Esophagus muscularis mucosa (tissue), 2 donors: ENCODE data around the gene ZBTB47.

Source experiments
- EP300 ChIP-seq: sonication (generic); formaldehyde crosslinking; IDR thresholded peaks from one replicate; pipeline ENCODE4 v1.6.1; 2017; ENCODE audit warnings: antibody characterized with exemption
- POLR2A ChIP-seq: fragments of 450-650 bp; IDR thresholded peaks from one replicate; pipeline ENCODE4 v1.6.1; 2017; ENCODE audit warnings: antibody characterized with exemption, moderate library complexity, mild to moderate bottlenecking, low read depth

DNA sequence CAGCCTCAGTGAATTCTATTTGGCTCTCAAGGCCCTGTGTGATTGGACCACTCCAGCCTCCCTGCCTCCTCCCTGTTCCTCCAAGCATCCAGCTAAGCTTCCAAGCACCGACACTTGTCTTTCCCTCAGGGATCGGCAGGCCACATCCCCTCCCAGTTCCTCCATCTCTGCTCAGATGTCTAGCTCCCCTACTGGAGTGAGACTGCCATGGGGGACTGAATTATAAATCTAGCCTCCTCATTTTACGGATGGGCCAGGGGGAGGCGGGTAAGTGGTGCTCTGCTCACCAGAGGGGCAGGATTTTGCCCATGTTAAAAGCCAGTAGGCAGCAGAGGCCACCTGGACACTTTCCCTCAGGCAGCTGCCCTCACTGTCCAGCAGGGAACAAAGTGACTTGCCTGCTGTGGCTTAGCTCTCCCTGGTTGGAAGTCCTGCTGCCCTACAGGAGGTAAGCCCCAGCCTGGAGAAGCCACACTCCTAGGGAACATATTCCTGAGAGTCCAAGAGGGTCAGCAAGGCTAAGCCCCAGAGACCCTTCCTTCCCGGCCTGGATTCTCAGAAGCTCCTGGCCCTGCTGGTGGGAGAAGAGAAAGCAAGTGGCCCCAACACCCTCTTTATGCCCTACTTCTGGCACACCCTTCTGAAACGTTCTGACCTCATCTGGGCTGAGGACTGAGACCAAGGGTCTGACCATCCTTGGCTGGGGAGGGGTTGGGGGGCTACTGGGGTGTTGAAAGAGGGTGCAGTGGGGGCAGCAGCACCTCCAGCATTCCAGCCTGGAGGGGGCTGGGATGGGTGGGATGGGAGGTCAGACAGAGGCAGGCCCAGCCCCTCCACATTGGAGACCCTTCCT, 58.2 kb downstream of the ZBTB47 start:
- TF ChIP-seq POLR2A, result no peak
- TF ChIP-seq EP300, result no peak
